Tibial nerve (tissue), 4 donors: ENCODE results near the gene SEMA3C. TPM values are rescaled to one million over a fixed set of nuclear protein-coding genes. Genes with fewer than 3 reads are reported as not detected.
A peak's percentile ranks its signal among the peaks of the same experiment; 100 is the strongest.

Experiments
- DNase-seq, 2 donors: peaks; one replicate each; pipeline ENCODE4 v3.0.0-alpha.2; 2019; ENCODE audit warnings: low spot score in 2 of 2
- H3K27ac ChIP-seq, 4 donors: fragments of 200-600 bp; sonication (generic) in 3 of 4; one replicate each; pipeline ENCODE4 v1.5.1; 2017 to 2019; ENCODE audit warnings: mild to moderate bottlenecking in 1 of 4
- H3K27me3 ChIP-seq, 2 donors: fragments of 200-600 bp; sonication (generic) in 1 of 2; one replicate each; pipeline versions ENCODE4 v1.5.1 to v1.6.0; 2017 to 2019
- H3K36me3 ChIP-seq, 3 donors: fragments of 200-600 bp; sonication (generic); one replicate each; pipeline ENCODE4 v1.5.1; 2018 to 2019
- H3K4me1 ChIP-seq, 4 donors: fragments of 200-600 bp; sonication (generic) in 3 of 4; one replicate each; pipeline ENCODE4 v1.5.1; 2017 to 2019
- H3K4me3 ChIP-seq, 4 donors: fragments of 200-600 bp; sonication (generic) in 3 of 4; one replicate each; pipeline ENCODE4 v1.5.1; 2017 to 2019; ENCODE audit warnings: mild to moderate bottlenecking in 1 of 4, moderate library complexity in 1 of 4
- H3K9me3 ChIP-seq, 4 donors: fragments of 200-600 bp; sonication (generic) in 3 of 4; one replicate each; pipeline ENCODE4 v1.5.1; 2017 to 2019
- CTCF ChIP-seq, 5 experiments: fragments of 200-600 bp in 3 of 5; fragments of 450-650 bp in 2 of 5; sonication (generic) in 3 of 5; IDR thresholded peaks; one replicate each; pipeline ENCODE4 v1.5.1; 2016 to 2019; ENCODE audit warnings: antibody characterized with exemption in 5 of 5, mild to moderate bottlenecking in 3 of 5, moderate library complexity in 2 of 5
- EP300 ChIP-seq, 2 donors: sonication (generic); formaldehyde crosslinking; IDR thresholded peaks; one replicate each; pipeline ENCODE4 v1.6.1; 2017; ENCODE audit warnings: antibody characterized with exemption in 2 of 2, mild to moderate bottlenecking in 1 of 2
- POLR2A ChIP-seq, 2 donors: fragments of 450-650 bp; IDR thresholded peaks; one replicate each; pipeline ENCODE4 v1.6.1; 2017; ENCODE audit warnings: antibody characterized with exemption in 2 of 2, mild to moderate bottlenecking in 2 of 2, moderate library complexity in 2 of 2
- WGBS, 2 donors: methylation state at CpG; one replicate each; pipeline ENCODE4 v1.1.5; 2018; 5-methylcytosine and 5-hydroxymethylcytosine counted together
- total RNA-seq, 4 donors: library from RNA; depleted of rRNA; stranded (reverse); fragments of >200 nt; gene quantifications; one replicate each; pipeline ENCODE4 v1.1.0, GENCODE V29; 2016

Gene SEMA3C
- total RNA-seq, 4 donors from 2014 or later: 64.8 to 130 (median 118) TPM

GRCh38 chr7:80905334-80905733 is 13.5 kb downstream of the SEMA3C start:
- DNase-seq: no peak
- H3K27me3 ChIP-seq: no peaks in the 10 kb centered on the region
- peak overlapping the region in 1 of 4 donors; percentile 13 for H3K27ac ChIP-seq
- no peak overlapping the region for H3K4me3 ChIP-seq
- TF ChIP-seq EP300 (IDR thresholded peaks at IDR 0.05): no peak
- TF ChIP-seq POLR2A (IDR thresholded peaks at IDR 0.05): no peak
- no peak for TF ChIP-seq CTCF (IDR thresholded peaks at IDR 0.05)
- no peaks in the 10 kb centered on the region for H3K36me3 ChIP-seq
- no peaks in the 10 kb centered on the region for H3K9me3 ChIP-seq
- 29 to 30% methylated on average over 3 of the region's 3 CpGs for WGBS, 2 donors
- peaks cover 0 to 62% (median 0%) of the 10 kb centered on the region in 4 donors for H3K4me1 ChIP-seq

- no peak for DNase-seq
- TF ChIP-seq POLR2A (IDR thresholded peaks at IDR 0.05): no peak
- TF ChIP-seq EP300 (IDR thresholded peaks at IDR 0.05): no peak
- no peak for TF ChIP-seq CTCF (IDR thresholded peaks at IDR 0.05)
- WGBS, 2 donors: 89% methylated on average over 6 of the region's 6 CpGs
- H3K4me3 ChIP-seq: no peak overlapping the region
- no peaks in the 10 kb centered on the region for H3K9me3 ChIP-seq
- H3K4me1 ChIP-seq: peaks cover 0 to 54% (median 0%) of the 10 kb centered on the region in 4 donors
- H3K27me3 ChIP-seq: no peaks in the 10 kb centered on the region
- peaks cover 0 to 2% (median 0%) of the 10 kb centered on the region in 3 donors for H3K36me3 ChIP-seq
- H3K27ac ChIP-seq: no peak overlapping the region
These were observed 16.0 kb downstream of the SEMA3C start for GRCh38 chr7:80902716-80903308.

GRCh38 chr7:80902019-80902418 is 16.8 kb downstream of the SEMA3C start:
- Histone ChIP-seq H3K36me3 (peaks cover 0 to 2% (median 0%) of the 10 kb centered on the region in 3 donors), H3K27me3 (no peaks in the 10 kb centered on the region), H3K4me1 (peaks cover 0 to 46% (median 0%) of the 10 kb centered on the region in 4 donors), H3K9me3 (no peaks in the 10 kb centered on the region), H3K4me3 (no peak overlapping the region), H3K27ac (peak overlapping the region in 2 of 4 donors; percentile 32 to 51)
- no peak for DNase-seq
- WGBS, 2 donors: 92 to 100% methylated on average over 1 of the region's 1 CpG
- TF ChIP-seq CTCF (IDR thresholded peaks at IDR 0.05) (no peak), EP300 (IDR thresholded peaks at IDR 0.05) (no peak), POLR2A (IDR thresholded peaks at IDR 0.05) (no peak)

GRCh38 chr7:80900583-80901576 is 18.0 kb downstream of the SEMA3C start:
- H3K4me3 ChIP-seq: no peak overlapping the region
- peak in 1 of 2 donors; percentile 55 for DNase-seq
- peak in 1 of 2 donors; percentile 73 for TF ChIP-seq EP300 (IDR thresholded peaks at IDR 0.05)
- TF ChIP-seq POLR2A (IDR thresholded peaks at IDR 0.05): no peak
- WGBS, 2 donors: 50 to 53% methylated on average over 4 of the region's 4 CpGs
- H3K27me3 ChIP-seq: no peaks in the 10 kb centered on the region
- peak overlapping the region in 2 of 4 donors; percentile 32 to 51 for H3K27ac ChIP-seq
- peaks cover 0 to 2% (median 0%) of the 10 kb centered on the region in 3 donors for H3K36me3 ChIP-seq
- peaks cover 0 to 42% (median 0%) of the 10 kb centered on the region in 4 donors for H3K4me1 ChIP-seq
- no peaks in the 10 kb centered on the region for H3K9me3 ChIP-seq

GRCh38 chr7:80896906-80897598 is 21.8 kb downstream of the SEMA3C start:
- peaks cover 0 to 2% (median 0%) of the 10 kb centered on the region in 3 donors for H3K36me3 ChIP-seq

More at GRCh38 chr7:80896906-80897598, 21.8 kb downstream of the SEMA3C start:
- no peak for DNase-seq
- WGBS, 2 donors: 79 to 89% methylated on average over 7 of the region's 7 CpGs
- Histone ChIP-seq H3K27me3 (no peaks in the 10 kb centered on the region), H3K27ac (peak overlapping the region in 2 of 4 donors; percentile 10 to 17), H3K9me3 (no peaks in the 10 kb centered on the region), H3K4me3 (no peak overlapping the region), H3K4me1 (peaks cover 0 to 18% (median 0%) of the 10 kb centered on the region in 4 donors)
- TF ChIP-seq EP300 (IDR thresholded peaks at IDR 0.05): no peak
- TF ChIP-seq CTCF (IDR thresholded peaks at IDR 0.05): no peak
- no peak for TF ChIP-seq POLR2A (IDR thresholded peaks at IDR 0.05)
